NCI-H82 treated with DMSO at 0.1 percent for 48 hours (cell line): ENCODE results near the gene CHST9.
"Not testable (repeated sequence)": the region's sequence is repeated elsewhere in the genome, so short reads cannot be mapped to it uniquely, and the experiment has no call there.

Experiments used
- DNase-seq: peaks from one replicate; lab custom pipeline; 2025; ENCODE audit not compliant: unreplicated experiment; lab: John Stamatoyannopoulos, UW

The CHST9 gene

GRCh38 chr18:26941584-26941983, 243.5 kb downstream of the CHST9 start:
- DNase-seq, result no peak

DNA sequence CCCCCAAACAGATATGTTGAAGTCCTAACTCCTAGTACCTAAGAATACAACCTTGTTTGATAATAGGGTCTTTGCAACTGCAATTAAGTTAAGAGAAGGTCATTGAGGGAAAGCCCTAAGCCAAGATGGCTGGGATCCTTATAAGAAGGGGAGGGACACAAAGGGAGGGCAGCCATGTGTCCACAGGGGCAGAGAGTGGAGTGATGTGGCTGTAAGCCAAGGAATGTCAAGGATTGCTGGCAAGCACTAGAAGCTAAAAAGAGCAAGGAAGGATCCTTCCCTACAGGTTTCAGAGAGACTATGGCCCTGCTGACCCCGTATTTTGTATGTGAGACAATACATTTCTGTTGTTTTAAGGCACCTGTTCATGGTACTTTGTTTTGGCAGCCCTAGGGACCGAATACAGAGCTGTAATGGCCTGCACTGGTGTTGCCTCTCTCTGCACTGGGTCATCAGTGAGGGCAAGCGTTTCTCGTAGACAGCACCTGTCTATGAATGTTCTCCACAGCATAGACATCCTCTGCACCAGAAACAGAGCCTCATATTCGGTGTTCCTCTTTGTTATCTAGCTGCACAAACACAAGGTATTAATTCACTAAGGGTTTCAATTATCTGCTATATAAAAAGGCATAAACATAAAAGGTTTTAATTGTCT, 244.2 kb downstream of the CHST9 start:
- DNase-seq, result no peak

GRCh38 chr18:26931659-26932058, 253.4 kb downstream of the CHST9 start:
- DNase-seq, result no peak

DNA sequence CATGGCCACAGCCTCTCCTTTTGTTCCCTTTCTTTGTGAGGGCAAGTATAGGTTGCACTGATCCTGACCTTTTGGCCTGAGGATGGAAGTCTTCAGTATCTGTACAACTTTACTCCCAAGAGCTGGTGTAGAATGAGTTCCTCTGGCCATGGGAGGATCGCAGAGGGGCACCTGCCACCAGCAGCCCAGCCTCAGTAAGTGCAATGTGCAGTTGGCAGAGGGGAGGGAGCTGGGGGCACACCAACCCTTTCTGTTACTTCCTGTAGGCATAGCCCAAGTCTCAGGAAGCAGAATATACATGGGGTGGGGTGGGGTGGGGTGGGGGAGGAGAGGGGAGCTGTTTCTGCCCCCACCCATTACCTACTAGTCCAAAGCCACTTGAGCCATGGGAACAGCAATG, 254.5 kb downstream of the CHST9 start:
- DNase-seq, result no peak

GRCh38 chr18:26928670-26929313, 256.3 kb downstream of the CHST9 start:
- no peak for DNase-seq

DNA sequence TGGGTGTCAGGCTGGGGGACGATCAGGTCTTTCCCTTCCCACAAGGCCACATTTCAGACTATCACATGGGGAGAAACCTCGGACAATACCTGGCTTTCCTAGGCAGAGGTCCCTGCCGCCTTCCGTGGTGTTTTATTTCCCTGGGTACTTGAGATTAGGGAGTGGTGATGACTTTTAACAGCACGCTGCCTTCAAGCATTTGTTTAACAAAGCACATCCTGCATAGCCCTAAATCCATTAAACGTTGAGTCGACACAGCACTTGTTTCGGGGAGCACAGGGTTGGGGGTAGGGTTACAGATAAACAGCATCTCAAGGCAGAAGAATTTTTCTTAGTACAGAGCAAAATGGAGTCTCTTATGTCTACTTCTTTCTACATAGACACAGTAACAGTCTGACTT, 257.3 kb downstream of the CHST9 start:
- DNase-seq, result not testable (repeated sequence)

GRCh38 chr18:26926066-26926675, 258.9 kb downstream of the CHST9 start:
- DNase-seq, result no peak

DNA sequence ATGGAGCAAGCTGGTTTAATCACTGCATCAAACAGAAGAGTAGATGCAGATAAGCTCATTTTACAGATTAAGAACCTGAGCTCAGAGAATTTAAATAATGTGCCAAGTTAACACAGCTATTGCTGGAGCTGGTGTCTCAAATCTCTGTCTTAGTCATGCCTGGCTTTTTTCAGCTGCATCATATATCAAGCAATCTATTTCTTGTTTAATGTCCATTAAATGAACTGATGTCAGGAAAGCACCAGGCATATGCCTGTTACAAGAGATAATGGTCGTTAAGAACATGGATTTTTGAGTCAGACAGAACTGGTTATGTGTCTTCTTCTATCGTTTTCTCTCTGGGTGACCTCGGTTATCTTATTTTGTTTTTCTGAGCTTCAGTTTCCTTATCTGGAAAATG, 259.8 kb downstream of the CHST9 start:
- peak; percentile 48 for DNase-seq

- DNase-seq, result no peak
These were observed 262.8 kb downstream of the CHST9 start for GRCh38 chr18:26922313-26922712.

DNA sequence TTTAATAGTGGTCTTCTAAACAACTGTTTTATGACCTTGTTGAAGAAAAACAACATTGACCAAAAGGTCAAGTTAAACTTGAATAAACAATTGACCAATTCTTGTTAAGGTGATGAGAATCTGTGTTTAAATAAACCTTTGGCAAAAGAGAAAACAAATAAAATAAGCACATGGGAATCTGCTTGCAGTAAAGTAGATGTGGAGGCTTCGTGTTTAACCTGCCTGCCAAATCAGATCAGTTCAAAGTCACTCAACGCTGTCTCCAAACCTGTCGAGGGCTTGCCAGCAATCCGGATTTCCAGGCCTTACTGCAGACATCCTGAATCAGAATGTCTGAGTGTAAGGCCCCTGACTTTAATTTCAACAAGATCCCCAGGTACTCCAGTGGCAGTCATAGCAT, 264.5 kb downstream of the CHST9 start:
- DNase-seq, result no peak

GRCh38 chr18:26919627-26920026, 265.5 kb downstream of the CHST9 start:
- no peak for DNase-seq

DNA sequence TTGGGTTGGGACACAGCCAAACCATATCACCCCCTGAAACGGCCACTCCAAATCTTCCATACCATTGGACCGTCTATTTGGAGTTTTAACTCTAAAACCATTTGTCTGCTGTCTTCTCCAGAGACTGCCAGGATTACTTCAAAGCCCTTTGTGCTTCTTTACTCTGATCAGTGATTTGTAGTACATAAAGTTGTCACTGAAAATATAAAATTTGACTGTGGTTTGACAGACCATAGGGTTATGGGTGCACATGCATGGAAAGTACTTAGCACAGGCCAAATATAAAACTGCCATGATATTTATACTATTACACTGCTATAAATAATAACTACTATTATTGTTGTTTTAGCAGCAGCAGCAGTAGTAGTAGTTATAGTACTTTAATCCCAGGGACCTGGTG, 265.9 kb downstream of the CHST9 start:
- no peak for DNase-seq

- DNase-seq, result peak; percentile 5
These were observed 273.3 kb downstream of the CHST9 start for GRCh38 chr18:26911840-26912239.

GRCh38 chr18:26909599-26910290, 275.4 kb downstream of the CHST9 start:
- DNase-seq, result no peak

DNA sequence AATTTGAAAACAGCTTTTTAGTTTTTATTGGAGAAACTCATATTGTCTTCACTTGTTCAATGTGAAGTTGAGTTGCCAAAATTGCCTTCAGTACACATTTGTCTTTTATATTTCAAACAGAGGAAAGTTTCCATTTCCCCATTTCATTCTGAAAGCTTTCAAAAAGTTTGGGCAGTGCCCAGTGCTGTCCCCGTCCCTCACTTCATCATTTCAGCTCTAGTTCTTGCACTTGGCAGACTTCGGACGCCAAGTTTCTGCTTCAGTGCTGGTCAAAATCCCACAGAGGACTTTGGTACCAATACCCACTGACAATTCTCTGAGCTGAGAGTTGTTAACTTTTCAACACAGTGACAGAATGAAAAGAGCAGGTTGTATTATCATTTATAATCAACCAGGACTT, 276.2 kb downstream of the CHST9 start:
- DNase-seq, result no peak

- DNase-seq, result no peak
These were observed 282.8 kb downstream of the CHST9 start for GRCh38 chr18:26902291-26902690.

GRCh38 chr18:26901020-26901419, 284.1 kb downstream of the CHST9 start:
- no peak for DNase-seq

DNA sequence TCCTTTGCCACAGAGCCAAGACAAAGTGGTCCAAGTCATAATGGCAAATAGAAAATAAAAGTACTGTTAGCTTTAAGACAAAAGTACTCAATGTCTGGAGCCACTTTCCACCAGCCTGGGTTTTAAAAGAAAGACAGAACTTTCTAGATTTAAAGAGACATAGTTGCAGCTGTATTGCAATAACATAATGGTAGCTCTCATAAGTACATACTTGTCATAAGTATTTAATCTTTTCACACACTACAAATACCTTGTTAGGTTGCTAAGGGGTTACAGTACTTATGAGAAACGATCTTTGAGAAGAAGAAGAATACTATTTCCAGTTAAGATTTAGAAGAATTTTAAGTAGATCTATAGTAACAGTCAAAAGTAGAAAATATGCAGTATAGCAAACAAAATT, 290.7 kb downstream of the CHST9 start:
- DNase-seq, result no peak

- DNase-seq, result no peak
These were observed 291.1 kb downstream of the CHST9 start for GRCh38 chr18:26893996-26894395.

DNA sequence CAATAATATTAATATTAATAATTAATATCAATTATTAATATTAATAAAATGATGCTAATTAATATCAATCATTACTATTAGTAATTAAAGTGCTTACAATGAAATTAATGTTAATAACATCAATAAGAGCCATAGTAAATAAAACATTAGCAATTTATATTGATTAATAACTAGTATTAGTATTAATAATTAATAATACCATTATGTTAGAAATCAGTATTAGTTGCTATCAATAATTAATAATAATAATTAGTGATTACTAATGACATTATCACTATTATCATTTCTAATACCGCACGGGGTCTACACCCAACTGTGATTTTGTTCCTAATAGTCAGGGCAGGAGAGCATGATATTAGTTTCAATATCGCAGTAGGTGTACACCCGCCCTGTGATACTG, 296.8 kb downstream of the CHST9 start:
- DNase-seq, result no peak

DNA sequence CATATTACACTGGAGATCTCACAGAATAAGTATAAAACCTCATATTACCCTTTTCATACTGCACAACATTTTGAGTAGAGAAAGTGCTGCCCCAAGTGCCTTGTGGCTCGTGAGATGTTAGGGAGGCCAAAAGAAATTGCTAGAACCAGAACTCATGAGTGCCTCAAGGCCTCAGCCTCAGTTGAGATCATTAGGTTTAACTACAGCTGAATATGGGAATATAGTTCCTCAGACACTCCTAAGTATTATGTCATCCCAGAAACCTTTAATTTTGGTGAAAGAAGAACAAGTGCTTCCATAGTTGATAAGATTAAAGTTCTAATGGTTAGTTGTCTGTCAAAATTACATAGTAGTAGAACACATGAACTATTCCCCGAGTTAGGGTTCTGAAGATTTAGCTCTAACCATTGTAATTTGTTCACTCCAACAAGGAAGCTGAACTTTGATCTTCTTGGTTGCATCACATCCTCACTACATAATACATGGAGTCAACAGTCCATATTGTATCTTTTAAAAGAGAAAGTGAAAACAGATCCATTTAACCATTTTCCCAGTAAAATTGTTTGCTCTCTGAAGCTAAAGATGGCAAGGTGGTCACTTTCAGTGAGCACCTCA, 310.0 kb downstream of the CHST9 start:
- DNase-seq, result no peak

- no peak for DNase-seq
These were observed 310.8 kb downstream of the CHST9 start for GRCh38 chr18:26874283-26874682.
